GM19193 (cell line): Measurements from ENCODE around the gene PPID.

Source experiments
- POLR2A ChIP-seq: IDR thresholded peaks from 4 replicates; pipeline ENCODE4 v1.6.1; 2011; ENCODE audit not compliant: insufficient read depth, insufficient read length; ENCODE audit errors: extremely low read depth

Gene PPID

DNA sequence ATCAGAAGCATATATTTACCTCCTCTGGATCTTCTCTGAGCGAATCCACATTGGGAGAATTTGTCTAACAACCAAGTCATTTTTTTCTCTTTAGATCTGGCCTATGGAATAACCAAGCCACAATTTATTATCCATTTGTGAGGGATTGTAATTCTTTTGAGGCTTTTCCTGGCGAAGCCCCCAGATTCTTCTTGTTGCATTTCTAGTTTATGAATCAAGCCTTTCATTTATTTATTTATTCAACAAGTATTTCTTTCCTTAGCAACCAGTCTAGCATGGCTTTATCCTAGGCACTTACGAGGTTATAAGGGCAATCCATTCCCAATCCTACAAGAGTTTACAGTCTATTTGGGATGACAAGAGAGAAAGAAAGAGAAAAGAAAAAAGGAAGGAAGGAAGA lies 27.2 kb upstream of the PPID start:
- TF ChIP-seq POLR2A: no peak

GRCh38 chr4:158741326-158742021 lies 18.3 kb upstream of the PPID start:
- no peak for TF ChIP-seq POLR2A

DNA sequence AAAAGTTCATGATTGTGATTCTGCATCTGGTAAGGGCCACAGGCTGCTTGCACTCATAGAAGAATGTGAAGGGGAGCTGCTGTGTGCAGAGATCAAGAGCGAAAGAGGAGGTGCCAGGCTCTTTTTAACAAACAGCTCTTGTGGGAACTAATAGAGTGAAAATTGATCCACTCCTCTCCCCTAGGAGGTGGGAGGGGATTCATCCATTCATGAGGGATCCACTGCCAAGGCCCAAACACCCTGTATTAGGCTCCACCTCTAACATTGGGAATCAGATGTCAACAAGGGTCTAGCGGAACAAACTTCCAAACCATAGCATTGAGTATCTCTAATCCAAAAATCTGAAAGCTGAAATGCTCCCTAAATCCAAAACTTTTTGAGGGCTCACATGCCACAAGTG lies 16.4 kb upstream of the PPID start:
- TF ChIP-seq POLR2A: no peak

DNA sequence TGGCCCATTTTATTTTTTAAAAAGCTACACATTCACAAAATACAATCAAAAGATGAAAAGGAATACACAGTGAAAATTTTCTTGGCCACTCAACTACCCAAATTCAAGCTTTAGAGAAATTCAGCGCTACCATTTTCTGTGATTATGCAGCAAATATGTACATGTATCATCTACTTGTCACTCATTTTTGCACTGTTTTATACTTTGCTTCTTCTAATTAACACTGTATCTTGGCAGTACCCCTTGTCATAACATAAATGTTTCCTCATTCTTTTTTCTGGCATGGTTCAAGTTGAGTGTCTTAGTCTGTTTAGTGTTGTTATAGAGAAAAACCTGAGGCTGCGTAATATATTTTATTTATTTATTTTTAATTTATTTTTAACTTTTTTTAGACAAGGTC lies 15.7 kb upstream of the PPID start:
- no peak for TF ChIP-seq POLR2A

DNA sequence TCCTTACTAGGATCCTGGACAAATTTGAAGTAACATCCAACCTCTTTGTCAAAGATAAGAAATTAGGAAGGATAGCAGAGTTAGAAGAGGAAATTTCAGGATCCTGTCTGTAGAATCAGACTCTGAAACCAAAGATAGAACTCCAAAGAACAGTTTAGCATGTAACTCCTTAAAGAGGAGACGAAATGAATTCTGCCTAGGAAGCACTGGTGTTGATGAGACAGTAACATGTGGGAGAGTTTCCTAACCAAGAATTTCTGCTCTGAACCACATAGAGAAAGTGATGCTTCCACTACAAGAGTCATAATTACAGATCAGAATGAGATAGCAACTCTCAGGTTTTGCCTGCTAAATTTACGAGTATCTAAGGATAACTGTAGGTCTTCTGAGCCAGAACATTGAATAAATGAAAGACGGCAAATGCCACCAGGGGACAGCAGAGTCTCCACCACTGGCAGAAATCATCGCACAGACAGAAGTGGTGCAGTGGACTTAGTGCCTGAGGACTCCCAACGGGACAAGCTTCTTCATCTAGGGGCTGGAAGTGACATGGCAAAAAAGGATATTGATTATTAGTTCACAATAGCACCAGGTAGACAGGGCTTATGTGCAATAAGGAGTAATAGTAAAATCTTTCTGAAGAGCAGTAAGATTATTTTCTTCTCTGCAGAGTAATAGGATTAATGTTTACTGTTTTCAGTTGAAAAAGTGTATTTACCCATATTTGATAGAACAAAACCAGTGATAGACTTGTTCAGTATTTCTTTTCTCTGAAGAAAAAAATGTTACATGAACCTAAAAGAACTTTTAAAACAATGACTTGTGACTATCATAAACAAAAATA lies 6.7 kb upstream of the PPID start:
- TF ChIP-seq POLR2A: no peak

DNA sequence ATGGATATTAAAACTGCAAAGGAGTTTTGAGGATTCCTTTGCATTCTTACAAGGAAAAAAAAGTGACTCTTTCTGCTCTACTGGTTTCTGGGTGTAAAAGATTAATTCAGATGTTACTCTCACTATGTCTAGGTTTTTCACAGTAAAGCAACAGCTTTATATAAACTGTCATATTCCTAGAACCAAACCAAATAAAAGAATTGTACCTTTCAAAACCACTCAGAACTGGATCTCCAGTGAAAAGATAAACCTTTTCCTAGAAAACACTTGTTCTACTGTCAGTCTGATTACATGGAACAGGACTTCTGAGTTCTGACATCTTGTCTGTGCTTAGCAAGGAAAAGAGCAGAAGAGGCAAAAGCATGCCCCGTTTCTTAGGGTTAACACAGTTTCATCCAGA lies 5.0 kb upstream of the PPID start:
- TF ChIP-seq POLR2A: no peak

- no peak for TF ChIP-seq POLR2A
Observed at GRCh38 chr4:158726633-158727032, 3.4 kb upstream of the PPID start.

- TF ChIP-seq POLR2A: no peak
Observed at GRCh38 chr4:158724637-158725036, 1.4 kb upstream of the PPID start.

DNA sequence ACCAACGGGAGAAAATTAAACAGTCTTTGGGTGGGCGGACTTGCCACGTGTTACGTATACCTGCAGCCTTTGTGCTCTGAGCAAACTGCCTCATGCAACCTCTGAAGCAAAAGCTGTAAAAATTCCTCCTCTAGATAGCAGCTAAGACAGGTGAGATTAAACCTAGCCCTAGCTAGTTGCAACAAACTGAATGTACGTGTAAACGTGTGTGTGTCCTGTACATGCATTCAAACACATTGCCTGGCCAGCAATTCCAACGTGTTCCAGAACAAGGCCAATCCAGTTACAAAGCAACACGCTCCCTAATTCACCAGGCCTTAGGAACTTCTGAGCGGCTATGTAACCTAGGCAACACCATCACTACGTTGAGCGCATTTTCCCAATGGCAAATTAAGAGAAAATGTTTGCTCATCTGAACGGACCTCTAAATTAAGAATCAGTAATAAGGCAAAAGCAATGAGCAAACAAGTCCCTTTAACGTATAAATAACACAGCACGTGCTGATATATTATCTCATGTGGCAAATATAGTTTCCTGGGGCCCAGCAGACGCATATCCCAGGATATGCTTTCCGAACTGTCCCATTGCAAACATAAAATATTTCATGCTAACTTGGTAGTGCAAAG lies 792 bp downstream of the PPID start:
- no peak for TF ChIP-seq POLR2A

DNA sequence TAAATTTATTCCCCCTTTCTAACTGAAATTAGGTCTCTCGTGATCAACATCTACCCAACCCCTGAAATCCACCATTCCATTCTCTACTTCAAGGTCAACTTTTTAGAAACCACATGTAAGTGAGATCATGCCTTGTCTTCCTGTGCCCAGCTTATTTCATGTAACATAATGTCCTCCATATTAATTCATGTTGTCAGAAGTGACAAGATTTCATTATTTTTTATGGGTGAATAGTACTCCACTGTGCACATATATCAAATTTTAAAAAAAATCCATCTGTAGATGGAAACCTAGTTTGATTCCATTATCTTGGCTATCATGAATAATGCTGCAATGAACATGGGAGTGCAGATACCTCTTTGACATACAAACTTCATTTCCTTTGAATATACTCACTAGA lies 1.5 kb downstream of the PPID start:
- TF ChIP-seq POLR2A: no peak

GRCh38 chr4:158715802-158716201 lies 7.4 kb downstream of the PPID start:
- no peak for TF ChIP-seq POLR2A

- TF ChIP-seq POLR2A: no peak
Observed at GRCh38 chr4:158714937-158715336, 8.3 kb downstream of the PPID start.

- no peak for TF ChIP-seq POLR2A
Observed at GRCh38 chr4:158710814-158711213, 12.4 kb downstream of the PPID start.

DNA sequence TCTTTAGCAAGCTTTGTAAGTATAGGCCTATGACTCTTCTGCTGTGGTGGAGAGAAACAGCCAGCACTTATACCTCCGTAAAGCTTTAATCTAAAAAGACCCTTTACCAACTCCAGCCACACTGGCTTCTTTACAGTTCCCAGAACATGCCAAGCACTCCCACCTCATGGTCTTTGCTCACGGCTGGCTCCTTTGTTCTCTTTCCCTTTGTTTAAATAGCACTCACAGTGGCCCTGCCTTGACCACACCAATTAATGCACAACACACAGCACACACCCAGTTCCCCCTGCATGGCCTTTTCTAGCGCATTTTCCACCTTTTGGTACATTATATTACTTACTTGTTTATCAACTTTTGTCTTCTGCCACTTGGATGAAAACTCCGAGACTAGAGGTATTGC lies 18.9 kb downstream of the PPID start:
- no peak for TF ChIP-seq POLR2A

DNA sequence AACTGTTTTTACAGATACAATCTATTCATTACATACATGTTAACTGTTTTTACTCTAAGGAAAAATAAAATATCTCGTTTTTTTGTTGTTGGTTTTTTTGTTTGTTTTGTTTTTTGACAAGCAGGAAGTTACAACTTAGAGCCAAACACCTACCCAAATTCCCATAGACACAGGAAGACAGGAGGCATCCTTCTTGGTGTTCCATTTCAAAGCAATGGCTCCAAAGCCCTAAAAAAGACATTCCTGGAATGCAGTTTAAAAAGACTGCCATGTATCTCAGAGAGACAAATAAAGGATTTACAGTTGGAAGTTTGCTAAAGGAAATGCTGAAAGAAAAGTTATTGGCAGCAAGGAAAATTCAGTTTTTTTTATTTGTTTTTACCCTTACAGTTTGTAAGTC lies 34.4 kb downstream of the PPID start:
- TF ChIP-seq POLR2A: no peak

GRCh38 chr4:158682066-158682465 lies 41.1 kb downstream of the PPID start:
- no peak for TF ChIP-seq POLR2A
